ENCODE measurements around the gene SMDT1.
"Not testable (repeated sequence)": the region's sequence is repeated elsewhere in the genome, so short reads cannot be mapped to it uniquely, and the experiment has no call there.

The SMDT1 gene

DNA sequence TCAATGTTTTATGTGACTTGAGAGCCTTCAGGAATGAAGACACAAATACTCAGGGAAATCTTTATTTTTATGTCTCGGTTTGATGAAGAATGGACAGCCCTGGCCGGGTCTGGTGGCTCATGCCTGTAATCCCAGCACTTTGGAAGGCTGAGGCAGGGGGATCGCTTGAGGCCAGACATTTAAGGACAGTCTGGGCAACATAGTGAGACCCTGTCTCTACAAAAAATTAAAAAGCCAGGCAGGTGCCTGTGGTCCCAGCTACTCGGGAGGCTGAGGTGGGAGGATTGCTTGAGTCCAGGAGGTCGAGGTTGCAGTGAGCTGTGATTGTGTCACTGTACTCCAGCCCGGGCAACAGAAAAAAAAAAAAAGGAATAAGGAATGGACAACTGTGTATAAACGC, 8.0 kb upstream of the SMDT1 start:
- not testable (repeated sequence) for DNase-seq

DNA sequence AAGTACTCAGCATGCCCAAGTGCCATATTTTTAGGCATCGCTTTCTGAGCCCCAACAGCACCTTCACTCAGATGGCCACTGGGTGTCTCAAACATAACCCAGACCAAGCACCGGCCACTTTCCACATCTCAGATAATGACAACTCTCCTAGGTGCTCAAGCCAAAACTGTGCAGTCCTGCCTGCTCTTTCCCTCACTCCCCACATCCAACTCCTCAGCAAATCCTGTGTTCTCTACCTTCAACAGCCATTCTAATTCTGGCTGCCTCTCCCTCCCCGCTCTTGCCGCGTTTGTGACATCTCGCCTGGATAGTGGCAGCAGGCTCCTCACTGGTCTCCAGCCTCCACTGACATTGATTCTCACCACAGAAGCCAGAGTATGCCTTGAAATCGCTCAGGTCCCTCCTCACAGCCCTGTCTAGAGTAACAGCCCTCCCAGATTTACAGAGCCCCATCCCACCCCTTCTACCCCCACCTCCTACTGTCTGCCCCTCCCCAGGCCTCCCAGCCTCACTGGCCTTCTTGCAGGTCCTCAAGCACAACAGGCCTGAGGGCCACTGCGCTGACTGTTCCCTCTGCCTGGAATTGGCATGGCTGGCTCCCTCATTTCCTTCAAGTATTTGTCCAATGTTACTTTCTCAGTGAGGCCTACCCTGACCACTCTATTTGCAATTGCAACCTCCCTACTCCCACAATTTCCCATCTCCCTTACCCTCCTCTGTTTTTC, 6.7 kb upstream of the SMDT1 start:
- DNase-seq, result no peak

DNA sequence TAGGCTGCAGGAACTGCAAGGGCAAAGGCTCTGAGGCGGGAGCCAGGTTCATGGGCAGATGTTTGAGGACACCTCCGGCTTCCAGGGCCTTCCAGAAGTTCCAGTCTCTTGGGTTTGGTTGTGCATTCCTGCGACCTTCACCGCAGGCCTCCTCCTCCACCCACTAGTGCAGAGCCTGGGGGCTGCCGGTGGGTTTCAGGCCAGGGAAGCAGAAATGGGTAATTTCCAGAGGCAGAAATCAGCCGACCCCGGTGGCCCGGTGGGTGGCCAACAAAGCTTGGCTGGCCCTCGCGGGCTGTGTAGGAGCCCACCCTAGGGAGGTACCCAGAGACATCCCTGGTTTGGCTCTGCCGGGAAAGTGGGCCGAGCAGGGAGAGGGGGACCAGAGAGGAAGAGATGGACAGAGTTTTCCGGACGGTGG, 5.9 kb upstream of the SMDT1 start:
- DNase-seq, result no peak

DNA sequence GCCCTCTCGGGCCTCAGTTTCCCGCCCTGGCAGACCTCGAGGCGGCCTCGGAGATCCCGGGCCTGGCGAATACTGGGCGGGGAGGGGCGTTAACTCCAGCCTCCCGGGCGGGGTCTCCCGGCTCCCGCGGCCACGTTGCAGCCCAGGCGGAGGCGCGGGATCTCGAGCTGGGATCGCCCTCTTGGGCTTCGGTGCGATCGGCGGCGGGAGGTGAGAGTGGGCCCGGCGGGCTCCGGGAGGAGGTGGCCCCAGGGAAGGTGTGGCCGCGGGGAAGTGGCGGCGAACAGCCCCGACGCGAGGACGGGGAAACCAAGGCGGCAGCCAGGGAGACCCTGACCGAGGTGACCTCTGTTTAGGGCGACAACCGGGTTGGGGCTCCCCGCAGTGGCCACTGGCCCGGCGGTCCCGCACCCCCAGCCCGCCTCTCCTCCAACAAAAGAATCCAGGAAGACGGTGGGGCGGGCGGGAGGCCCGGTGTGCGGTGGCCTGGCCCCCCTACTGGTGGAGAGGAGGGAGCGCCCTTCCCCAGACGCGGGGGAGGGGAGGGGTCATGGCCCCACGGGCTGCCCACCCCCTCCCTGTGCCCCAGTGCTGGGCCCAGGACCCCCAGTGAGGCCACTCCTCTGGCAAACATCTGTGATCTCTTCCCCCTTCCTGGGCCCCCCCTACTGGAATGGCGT, 5.2 kb upstream of the SMDT1 start, which contains the start of gene PHETA2:
PHETA2 (plus strand) TSS at position 117 of the 680 bp plus-strand sequence. CDS start 3,046 bp downstream, outside the sequence.
- DNase-seq, result peak; percentile 0

DNA sequence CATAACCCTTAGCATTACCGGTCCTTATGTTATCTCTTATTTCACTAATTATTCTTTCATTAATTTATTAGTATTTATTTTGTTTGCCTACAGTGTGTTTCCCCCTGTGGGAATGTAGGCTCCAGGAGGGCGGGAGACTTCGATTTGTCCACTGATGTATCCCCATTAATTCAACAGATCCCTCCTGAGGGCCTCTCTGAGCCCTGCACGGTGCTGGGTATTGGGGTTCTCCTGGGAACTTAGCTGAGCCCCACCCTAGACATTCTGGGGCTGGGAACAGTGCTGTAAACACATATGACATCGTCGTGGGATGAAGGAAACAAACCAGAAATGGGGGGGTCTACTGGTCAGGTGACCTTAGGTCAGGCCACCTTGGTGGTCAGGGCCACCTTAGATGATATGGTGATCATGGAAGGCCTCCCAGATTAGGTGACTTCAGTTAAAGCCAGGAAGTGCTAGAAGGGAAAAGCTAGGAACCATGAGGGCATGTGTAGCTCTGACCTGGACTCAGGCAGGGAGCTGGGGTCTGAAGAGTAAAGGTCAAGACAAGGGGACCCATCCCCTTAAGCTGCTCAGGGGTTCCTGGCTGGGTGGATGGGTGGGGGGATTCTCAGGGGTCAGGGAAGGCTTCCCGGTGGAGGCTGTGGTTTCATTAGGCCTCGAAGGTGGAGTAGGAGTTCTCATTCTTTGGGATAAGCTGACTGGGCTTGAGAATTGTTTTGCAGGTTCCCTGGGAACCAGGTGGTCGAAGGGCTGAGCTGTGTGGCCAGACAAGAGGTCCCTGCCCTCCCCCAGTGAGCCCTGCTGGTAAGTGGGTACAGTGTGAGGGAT, 4.4 kb upstream of the SMDT1 start:
- no peak for DNase-seq

DNA sequence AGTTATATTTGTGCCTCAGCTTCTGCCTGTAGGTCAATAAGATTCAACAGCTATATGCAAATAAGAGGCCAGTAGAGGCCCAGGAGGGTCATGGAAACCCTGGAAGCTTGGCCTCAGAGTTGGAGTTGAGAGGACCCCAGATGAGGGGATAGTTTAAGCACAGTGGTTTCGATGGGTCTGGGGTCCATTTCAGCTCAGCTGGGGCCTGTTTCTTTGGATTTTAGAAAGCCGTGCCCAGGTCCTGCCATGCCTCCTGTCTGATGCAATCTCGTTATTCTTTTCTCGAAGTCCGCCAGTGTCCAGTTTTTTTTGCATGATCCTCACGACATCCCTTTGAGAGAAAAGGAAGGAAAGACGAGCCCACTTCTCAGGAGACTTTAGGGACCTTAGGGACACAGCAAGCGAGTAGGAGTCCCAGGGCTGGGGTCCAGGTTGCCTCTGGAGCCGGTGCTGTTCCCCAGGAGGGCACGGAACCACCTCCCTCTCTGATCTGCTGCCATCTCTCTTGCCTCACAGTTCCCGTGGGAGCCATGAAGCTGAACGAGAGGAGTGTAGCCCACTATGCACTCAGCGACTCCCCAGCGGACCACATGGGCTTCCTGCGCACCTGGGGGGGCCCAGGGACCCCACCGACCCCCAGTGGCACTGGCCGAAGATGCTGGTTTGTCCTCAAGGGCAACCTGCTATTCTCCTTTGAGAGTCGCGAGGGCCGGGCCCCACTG, 2.6 kb upstream of the SMDT1 start:
- no peak for DNase-seq

DNA sequence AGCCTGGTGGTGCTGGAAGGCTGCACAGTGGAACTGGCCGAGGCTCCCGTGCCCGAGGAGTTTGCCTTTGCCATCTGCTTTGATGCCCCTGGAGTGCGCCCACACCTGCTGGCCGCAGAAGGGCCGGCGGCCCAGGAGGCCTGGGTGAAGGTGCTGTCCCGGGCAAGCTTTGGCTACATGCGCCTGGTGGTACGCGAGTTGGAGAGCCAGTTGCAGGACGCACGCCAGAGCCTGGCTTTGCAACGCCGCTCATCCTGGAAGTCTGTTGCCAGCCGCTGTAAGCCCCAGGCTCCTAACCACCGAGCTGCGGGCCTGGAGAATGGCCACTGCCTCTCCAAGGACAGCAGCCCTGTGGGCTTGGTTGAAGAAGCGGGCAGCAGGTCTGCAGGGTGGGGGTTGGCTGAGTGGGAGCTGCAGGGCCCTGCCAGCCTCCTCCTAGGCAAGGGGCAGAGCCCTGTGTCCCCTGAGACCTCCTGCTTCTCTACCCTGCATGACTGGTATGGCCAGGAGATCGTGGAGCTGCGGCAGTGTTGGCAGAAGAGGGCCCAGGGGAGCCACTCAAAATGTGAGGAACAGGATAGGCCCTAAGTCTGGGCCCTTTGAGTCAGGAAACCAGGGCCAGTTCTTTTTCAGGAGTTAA, 1.9 kb upstream of the SMDT1 start:
- DNase-seq, result no peak

DNA sequence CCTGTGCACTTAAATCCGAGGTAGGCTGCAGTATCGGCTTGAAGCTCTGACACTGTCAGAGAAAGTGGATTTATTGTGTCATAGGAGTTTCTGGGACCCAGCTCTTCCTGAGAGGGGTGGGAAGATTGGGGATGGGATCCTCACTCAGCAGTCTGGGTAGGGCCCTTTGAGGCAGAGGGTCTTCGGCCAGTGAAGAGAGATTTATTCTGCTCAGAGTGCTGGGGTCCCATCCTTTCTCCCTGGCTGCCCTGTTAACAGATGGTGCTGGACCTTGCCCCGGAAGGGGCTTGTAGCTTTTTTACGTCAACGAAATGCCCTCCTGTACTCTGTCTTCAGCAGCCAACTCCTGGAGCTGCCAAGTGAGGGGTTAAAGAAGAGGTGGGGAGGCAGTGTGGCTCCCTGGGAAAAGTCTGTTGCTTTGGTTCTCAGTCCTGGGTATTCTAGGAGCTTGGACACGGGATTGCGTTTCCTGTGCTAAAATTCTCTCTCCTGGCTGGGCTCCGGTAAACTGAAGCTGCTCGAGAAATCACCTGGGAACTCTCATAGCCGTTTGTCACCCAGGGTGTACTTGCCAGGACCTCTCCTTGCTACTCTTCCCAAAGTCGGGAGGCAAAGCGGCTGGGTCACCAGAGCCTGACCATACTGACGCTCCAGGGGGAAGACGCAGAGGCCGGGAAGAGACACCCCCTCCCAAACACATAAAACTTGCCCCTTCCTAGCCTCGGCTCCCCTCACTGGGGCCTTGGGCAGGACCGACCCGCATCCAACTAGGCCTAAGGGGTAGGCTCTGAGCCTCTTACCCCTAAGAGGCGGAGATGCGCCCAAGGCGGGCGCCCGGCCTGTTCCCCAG, 806 bp upstream of the SMDT1 start:
- no peak for DNase-seq

DNA sequence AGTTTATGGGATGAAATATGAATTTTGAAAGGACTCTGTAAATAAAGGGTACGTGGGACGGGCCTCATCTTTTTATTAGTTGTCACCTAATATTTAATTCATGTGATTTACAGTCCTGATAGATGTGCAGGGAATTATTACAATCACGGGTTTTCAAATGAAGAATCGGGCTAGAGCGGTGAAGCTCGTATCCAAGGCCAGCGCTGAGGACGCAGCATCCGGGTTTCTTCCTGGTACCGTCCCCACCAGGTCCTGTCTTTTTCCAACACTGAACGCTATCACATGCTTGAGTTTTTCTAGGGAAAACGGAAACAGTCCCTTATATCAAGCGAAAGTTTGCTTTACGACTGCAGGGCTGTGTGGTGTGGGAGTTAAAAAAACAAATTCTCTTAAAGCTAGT, 787 bp downstream of the SMDT1 start:
- peak; percentile 16 for DNase-seq

DNA sequence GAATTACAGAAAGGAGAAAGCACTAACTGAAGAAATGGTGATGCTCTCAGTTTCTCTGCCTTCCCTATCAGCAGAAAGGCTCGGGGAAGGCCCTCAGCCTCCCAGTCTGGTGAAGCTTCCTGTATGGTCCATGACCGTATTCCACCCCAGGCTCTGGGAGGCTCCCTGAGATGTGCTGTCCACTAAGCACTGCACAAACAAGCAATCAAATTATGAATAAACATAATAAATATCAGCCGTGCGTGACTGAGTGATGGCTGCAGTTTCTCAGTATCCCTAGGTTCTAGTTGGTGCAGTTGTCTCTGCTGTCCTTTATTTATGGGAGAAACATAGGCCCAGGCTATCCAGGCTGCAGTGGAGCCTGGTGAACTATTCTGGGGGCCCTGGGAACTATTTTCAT, 3.6 kb downstream of the SMDT1 start:
- no peak for DNase-seq

DNA sequence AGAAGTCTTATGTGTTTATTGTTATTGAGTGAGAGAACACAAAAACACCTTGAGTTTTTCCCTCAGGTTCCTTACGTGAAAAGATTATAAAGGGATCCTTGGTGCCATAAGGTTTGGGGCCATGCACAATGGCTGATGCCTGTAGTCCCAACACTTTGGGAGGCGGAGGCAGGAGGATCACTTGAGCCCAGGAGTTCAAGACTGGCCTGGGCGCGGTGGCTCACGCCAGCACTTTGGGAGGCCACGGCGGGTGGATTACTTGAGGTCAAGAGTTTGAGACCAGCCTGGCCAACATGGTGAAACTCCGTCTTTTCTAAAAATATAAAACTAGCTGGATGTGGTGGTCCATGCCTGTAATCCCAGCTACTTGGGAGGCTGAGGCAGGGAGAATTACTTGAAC, 5.4 kb downstream of the SMDT1 start:
- no peak for DNase-seq

DNA sequence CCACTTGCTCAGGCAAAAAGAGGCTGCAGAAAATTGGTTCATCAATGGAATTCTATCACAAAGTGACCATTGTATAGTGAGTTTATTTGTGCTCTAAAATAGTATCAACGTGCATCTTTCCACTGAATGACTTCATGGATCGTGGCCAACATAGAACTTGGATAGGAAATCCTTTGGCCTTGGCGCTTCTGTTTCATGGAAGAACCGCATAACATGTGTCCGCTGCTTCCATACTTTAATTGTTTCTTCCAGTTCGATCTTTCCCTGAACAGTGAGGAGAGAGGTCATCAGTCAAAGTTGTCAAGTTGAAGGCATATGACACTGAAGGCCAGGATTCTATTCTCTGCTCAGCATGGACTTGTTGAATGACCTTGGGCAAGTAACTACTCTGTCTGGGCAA, 6.6 kb downstream of the SMDT1 start:
- DNase-seq, result no peak

DNA sequence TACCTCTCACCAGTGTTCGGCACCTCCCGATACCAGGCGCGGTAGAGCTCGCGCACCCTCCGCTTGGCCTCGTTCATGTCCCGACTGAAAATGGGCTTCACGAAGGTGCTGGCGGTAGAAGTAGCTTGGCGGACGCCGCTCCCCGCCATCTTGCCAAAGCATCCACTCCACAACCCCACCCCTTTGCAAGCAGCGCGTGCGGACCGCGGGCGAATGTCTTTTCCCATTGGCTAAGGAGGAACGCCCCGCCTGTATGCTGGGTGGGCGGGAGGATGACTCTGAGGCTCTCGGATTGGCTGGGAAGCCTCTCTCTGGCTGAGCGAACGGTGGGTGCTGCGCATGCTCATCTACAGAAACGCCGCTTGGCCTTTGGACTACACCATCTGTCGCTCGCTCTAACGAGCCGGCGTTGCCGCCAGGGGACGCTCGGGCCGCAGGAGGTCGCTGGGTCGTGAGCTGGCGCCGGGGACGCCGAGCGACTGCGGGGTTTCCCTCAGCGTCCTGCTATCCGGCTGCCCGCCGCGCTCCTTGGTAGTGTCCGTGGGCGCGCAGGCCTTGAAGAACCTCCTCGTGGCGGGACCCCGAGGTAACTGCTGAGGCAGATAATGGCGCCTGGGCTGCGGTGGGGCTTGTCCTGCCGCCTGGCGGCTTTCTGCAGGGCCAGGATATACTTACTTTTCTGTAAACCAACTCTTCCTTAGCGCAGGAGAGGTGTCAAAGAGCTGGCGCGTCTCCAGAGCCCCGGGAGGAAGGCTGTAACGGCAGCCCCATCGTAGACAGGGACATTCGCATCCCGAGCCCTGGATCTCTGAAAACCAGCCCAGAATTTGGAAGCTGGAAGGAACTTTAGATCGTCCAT, 11.3 kb downstream of the SMDT1 start, which contains the start of gene NDUFA6:
NDUFA6 (minus strand) TSS at position 177 of the 859 bp plus-strand sequence; CDS start at position 149, 28 bp downstream.
- peak; percentile 98 for DNase-seq

DNA sequence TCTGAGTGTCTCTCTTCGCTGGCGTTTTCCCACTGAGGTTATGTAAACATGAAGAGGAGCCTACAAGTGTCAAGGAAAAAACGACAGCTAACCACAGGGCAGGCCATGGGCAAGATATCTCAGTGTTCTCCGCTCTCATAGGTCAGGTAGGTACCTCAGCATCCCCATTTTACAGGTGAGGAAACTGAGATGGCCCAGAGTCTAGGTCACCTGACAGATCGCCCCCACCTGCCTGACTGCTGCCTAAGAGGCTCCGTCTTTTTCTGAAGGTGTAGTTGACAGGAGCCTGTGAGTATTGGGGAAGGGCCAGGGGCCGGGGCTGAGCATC, 11.9 kb downstream of the SMDT1 start:
- DNase-seq, result no peak

DNA sequence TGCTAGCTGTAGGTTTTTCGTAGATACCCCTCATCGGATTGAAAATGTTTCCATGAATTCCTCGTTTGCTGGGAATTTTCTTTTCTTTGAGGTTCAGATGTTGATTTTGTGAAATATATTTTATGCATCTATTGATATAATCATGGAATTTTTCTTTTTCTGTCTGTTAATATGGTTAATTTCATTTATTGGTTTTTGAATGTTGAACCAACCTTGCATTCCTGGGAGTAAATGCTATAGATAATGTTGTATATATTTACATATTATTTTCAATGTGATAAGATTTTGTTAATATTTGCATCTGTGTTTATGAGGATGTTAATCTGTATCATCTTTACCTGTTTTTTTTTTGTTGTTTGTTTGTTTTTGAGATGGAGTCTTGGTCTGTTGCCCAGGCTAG, 21.7 kb downstream of the SMDT1 start:
- no peak for DNase-seq

DNA sequence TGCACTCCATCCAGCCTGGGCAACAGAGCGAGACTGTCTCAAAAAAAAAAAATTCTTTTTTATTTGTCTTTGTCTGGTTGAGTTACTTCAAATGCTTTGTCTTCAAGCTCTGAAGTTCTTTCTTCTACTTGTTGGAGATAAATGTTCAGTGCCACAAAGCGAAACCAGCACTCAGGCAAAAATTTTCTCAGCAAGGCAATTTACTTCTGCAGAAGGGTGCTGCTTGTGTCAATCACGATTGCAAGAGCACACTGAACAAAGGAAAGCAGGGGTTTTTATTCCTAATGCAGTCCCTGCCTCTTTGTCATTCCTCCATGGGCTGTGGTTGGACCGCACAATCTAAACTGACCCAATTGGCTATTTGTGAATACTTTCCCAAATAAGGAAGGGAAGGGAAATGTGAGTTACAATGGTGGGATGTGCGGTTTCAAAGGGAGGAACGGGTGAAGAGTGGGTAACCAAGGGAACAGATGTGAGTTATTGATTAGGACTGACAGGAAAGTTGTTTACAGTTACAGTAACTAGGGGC, 24.9 kb downstream of the SMDT1 start:
- DNase-seq, result not testable (repeated sequence)

DNA sequence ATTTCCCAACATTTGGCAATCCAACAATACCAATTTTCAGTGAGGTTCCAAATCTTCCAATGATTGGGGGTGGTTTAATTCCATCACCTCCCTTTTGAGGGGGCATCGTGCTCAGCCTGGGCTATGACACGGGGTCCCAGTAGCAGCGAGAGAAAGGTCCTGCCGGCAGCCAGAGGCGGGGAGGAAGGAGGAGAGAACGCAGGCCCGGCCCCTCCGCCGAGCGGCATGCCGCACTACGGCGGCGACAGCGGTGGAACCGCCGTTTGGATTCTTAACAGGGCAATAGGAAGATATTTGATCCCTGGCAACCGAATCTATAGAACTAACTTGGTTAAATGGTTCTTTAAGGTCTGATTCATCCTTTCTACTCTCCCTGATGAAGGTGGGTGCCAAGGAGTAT, 29.3 kb downstream of the SMDT1 start:
- DNase-seq, result no peak

DNA sequence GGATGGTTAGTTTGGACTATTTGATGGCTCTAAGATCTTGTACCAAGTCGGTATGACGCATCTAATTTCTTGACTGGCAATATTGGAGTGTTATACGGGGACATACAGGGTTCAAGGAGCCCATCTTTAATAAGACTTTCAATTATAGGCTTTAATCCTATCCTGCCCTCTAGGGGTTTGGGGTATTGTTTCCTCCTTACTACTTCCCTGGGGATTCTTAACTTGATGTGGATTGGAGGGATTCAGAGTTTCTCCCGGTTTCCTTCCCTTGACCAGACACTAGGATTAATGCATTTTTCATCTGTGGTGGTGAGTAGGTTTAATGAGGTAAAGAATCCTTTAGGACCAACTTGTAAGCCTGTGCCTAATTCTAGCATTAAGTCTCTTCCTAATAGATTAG, 32.3 kb downstream of the SMDT1 start:
- no peak for DNase-seq

DNA sequence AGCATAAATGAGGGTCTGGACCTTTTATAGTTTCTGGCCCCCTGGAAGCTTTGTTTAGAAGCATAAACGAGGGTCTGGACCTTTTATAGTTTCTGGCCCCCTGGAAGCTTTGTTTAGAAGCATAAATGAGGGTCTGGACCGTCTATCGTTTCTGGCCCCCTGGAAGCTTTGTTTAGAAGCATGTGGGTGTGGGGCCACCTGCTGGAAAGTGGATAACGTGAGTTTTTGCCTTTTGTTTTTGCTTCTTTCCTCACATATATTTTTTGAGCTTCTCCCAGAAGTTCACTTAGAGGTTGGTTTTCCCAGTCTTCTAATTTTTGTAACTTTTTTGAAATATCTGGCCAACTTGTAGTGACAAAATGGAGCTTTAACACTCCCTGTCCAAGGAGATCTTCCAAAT, 33.3 kb downstream of the SMDT1 start:
- DNase-seq, result not testable (repeated sequence)

DNA sequence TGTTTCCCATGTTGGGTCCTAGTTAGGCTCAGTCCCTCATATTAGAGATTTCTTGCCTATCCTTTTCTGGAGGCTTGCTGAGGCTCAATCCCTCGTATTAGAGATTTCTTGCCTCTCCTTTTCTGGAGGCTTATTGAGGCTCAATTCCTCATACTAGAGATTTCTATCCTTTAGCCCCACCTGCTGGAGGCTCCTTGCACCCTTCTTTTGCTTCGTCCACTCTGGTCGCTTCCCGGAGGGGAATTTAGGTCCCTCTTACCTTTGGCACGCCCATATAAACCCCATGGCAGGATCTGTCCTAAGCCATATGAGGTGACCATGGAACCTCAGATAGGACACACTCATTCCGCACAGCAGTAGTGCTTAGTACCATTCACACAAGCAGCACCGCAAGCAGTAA, 35.2 kb downstream of the SMDT1 start:
- no peak for DNase-seq
